Measurements from ENCODE around the gene OGG1. TPM values are rescaled to one million over a fixed set of nuclear protein-coding genes. Genes with fewer than 3 reads are reported as not detected.
A peak's percentile ranks its signal among the peaks of the same experiment; 100 is the strongest.
"Not testable (repeated sequence)": the region's sequence is repeated elsewhere in the genome, so short reads cannot be mapped to it uniquely, and the experiment has no call there.

The OGG1 gene
- total RNA-seq, 3 donors from 2014 or later, result 25.2 to 30.5 (median 28.8) TPM

GRCh38 chr3:9765865-9766264, 16.1 kb downstream of the OGG1 start:
- H3K36me3 Mint-ChIP-seq (ENCODE audit: insufficient read depth), result no peaks in the 10 kb centered on the region
- no peaks in the 10 kb centered on the region for H3K27me3 Mint-ChIP-seq (ENCODE audit: low read depth)
- no peak for ATAC-seq
- H3K4me1 Mint-ChIP-seq (ENCODE audit: low read depth), result peaks cover 19% of the 10 kb centered on the region
- no peak for DNase-seq
- no peaks in the 10 kb centered on the region for H3K9me3 Mint-ChIP-seq
- H3K4me3 Mint-ChIP-seq, result no peak overlapping the region

- no peak overlapping the region for H3K4me3 Mint-ChIP-seq
Measured at GRCh38 chr3:9767418-9767817, 17.7 kb downstream of the OGG1 start.

DNA sequence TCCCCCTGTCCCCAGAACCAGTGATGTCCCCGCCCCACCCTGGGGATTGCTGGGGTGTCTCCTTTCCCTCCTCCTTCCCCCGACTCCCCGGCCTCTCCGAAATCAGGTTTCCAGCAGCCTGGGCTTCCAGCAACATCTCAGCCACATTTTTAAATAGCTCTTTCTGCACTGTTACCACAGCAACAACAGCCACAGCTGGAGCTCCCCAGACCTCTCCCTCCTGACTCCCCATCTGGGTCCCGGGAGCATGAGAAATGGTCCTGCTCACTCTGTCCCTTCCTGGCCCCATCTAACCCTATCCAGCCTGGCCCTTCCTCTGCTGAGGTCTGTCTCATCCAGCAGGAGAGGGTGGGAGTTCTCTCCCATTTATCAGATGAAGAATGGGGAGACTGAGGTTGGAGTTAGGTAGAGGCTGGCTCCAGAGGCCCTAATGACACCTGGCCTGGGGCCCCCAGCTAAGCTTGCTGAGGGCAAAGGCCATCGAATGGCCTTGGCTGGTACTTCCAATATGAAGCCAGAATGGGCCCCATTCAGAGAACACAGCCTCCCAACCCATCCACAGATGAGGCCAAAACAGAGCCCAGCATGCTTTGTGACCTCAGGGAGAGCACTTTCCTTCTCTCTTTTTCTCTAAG, 18.5 kb downstream of the OGG1 start:
- Mint-ChIP-seq H3K9me3 (no peaks in the 10 kb centered on the region), H3K4me3 (no peak overlapping the region)
- no peak for ATAC-seq

More at GRCh38 chr3:9767418-9767817, 17.7 kb downstream of the OGG1 start:
- DNase-seq (no peak), ATAC-seq (no peak)
- Mint-ChIP-seq H3K4me1 (ENCODE audit: low read depth) (peaks cover 19% of the 10 kb centered on the region), H3K9me3 (no peaks in the 10 kb centered on the region), H3K36me3 (ENCODE audit: insufficient read depth) (no peaks in the 10 kb centered on the region), H3K27me3 (ENCODE audit: low read depth) (no peaks in the 10 kb centered on the region)

DNA sequence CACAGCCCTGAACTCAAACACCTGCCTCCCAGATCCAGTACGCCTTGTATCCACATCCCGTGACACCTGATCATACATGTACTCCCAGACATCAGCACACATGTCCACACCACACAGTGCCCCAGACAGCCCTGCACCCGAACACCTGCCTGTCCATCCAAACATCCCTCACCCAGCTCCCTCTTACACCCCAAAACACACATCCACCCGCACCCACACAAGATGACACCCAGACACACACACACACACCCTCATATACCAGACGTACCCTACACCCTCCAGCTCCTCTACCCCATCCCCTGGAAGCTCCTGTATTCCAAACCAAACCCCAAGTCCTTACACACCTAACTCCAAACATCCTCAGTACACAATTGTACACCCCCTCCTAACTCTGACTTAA, 19.3 kb downstream of the OGG1 start:
- Mint-ChIP-seq H3K4me3 (peak overlapping the region; percentile 75), H3K36me3 (ENCODE audit: insufficient read depth) (no peaks in the 10 kb centered on the region)
- no peak for ATAC-seq

More for the DNA sequence above, 18.5 kb downstream of the OGG1 start:
- H3K4me1 Mint-ChIP-seq (ENCODE audit: low read depth), result peaks cover 19% of the 10 kb centered on the region
- no peaks in the 10 kb centered on the region for H3K36me3 Mint-ChIP-seq (ENCODE audit: insufficient read depth)
- no peak for DNase-seq
- H3K27me3 Mint-ChIP-seq (ENCODE audit: low read depth), result no peaks in the 10 kb centered on the region

GRCh38 chr3:9769426-9770275, 19.9 kb downstream of the OGG1 start, which contains the start of gene CAMK1:
CAMK1 (minus strand) TSS chr3:9769947; CDS start chr3:9767749, 2,198 bp downstream.
- no peaks in the 10 kb centered on the region for H3K9me3 Mint-ChIP-seq
- H3K4me3 Mint-ChIP-seq, result peak within 1 kb of the TSS; percentile 75
- H3K27me3 Mint-ChIP-seq (ENCODE audit: low read depth), result no peaks in the 10 kb centered on the region
- peaks cover 19% of the 10 kb centered on the region for H3K4me1 Mint-ChIP-seq (ENCODE audit: low read depth)
- ATAC-seq, result peak; percentile 98 to 99
- DNase-seq, result peak; percentile 54
- no peaks in the 10 kb centered on the region for H3K36me3 Mint-ChIP-seq (ENCODE audit: insufficient read depth)

More for the DNA sequence above, 19.3 kb downstream of the OGG1 start:
- H3K27me3 Mint-ChIP-seq (ENCODE audit: low read depth), result no peaks in the 10 kb centered on the region
- no peak for DNase-seq
- H3K4me1 Mint-ChIP-seq (ENCODE audit: low read depth), result peaks cover 19% of the 10 kb centered on the region
- no peaks in the 10 kb centered on the region for H3K9me3 Mint-ChIP-seq

GRCh38 chr3:9770276-9770812, 20.6 kb downstream of the OGG1 start:
- no peak for ATAC-seq
- DNase-seq, result no peak
- Mint-ChIP-seq H3K4me1 (ENCODE audit: low read depth) (peaks cover 19% of the 10 kb centered on the region), H3K4me3 (peak overlapping the region; percentile 71), H3K27me3 (ENCODE audit: low read depth) (no peaks in the 10 kb centered on the region), H3K36me3 (ENCODE audit: insufficient read depth) (no peaks in the 10 kb centered on the region), H3K9me3 (no peaks in the 10 kb centered on the region)

- H3K9me3 Mint-ChIP-seq; H3K27me3 Mint-ChIP-seq (ENCODE audit: low read depth); DNase-seq; ATAC-seq; H3K36me3 Mint-ChIP-seq (ENCODE audit: insufficient read depth): not testable (repeated sequence)
- peak overlapping the region; percentile 61 for H3K4me3 Mint-ChIP-seq
- H3K4me1 Mint-ChIP-seq (ENCODE audit: low read depth), result peaks cover 21% of the 10 kb centered on the region
Measured at GRCh38 chr3:9771007-9771406, 21.3 kb downstream of the OGG1 start.

- no peak for ATAC-seq
- H3K27me3 Mint-ChIP-seq (ENCODE audit: low read depth), result no peaks in the 10 kb centered on the region
- peaks cover 55% of the 10 kb centered on the region for H3K4me1 Mint-ChIP-seq (ENCODE audit: low read depth)
- peak overlapping the region; percentile 62 for H3K4me3 Mint-ChIP-seq
- no peak for DNase-seq
- no peaks in the 10 kb centered on the region for H3K9me3 Mint-ChIP-seq
- peaks cover 5% of the 10 kb centered on the region for H3K36me3 Mint-ChIP-seq (ENCODE audit: insufficient read depth)
Measured at GRCh38 chr3:9776896-9777693, 27.3 kb downstream of the OGG1 start.

- no peaks in the 10 kb centered on the region for H3K27me3 Mint-ChIP-seq (ENCODE audit: low read depth)
- peaks cover 59% of the 10 kb centered on the region for H3K4me1 Mint-ChIP-seq (ENCODE audit: low read depth)
- no peaks in the 10 kb centered on the region for H3K9me3 Mint-ChIP-seq
- H3K4me3 Mint-ChIP-seq, result peak overlapping the region; percentile 62
- H3K36me3 Mint-ChIP-seq (ENCODE audit: insufficient read depth), result peaks cover 8% of the 10 kb centered on the region
- ATAC-seq (peak; percentile 41 to 45), DNase-seq (no peak)
Measured at GRCh38 chr3:9777694-9778021, 27.9 kb downstream of the OGG1 start.

DNA sequence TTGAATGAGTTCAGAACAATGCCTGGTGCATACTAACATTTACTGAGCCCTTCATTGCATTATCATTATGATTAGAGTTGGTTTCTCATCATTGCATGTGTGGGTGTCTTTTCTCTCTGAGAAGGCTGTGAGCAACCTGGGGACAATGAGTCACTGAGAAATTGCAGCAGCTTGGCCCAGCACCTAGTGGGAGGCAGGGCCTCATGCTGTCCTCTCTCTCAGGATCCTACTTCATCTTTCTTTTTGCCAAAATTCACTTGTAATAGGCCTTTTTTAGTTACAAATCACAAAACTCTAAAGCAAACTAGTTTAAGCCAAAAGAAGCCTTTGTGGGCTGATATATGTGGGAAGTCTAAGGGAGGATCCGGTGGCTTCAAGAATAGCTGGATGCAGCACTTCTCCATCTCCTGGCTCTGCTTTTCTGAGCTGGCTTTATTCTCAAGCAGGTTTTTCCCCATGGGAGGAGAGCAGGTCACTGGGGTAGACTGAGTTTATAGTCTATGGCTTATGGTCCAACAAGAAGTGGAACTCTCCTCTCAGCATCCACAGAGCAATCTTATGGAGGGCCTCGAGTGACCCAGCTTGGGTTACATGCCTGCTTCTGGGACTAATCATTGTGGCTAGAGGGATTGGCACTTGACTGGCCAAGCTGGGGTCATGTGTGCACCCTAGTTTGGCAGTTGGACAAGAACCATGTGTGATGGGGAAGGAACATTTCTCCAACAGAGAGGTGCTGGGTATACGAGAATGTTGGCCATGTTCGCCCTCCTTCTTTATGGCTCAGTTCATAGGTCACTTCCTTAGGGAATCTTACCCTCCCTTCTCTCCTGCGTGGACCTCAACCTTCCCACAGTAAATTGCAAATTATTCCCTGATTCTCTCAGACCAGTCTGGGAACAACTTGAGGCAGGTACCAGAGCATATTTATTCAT, 28.7 kb downstream of the OGG1 start:
- H3K9me3 Mint-ChIP-seq, result no peaks in the 10 kb centered on the region
- DNase-seq, result peak; percentile 38
- peak; percentile 90 to 94 for ATAC-seq
- H3K36me3 Mint-ChIP-seq (ENCODE audit: insufficient read depth), result peaks cover 12% of the 10 kb centered on the region
- peaks cover 61% of the 10 kb centered on the region for H3K4me1 Mint-ChIP-seq (ENCODE audit: low read depth)
- H3K4me3 Mint-ChIP-seq, result peak overlapping the region; percentile 46
- no peaks in the 10 kb centered on the region for H3K27me3 Mint-ChIP-seq (ENCODE audit: low read depth)

- H3K36me3 Mint-ChIP-seq (ENCODE audit: insufficient read depth), result peaks cover 15% of the 10 kb centered on the region
- H3K9me3 Mint-ChIP-seq, result no peaks in the 10 kb centered on the region
- no peak for ATAC-seq
- H3K4me1 Mint-ChIP-seq (ENCODE audit: low read depth), result peaks cover 61% of the 10 kb centered on the region
- DNase-seq, result no peak
- peak overlapping the region; percentile 46 for H3K4me3 Mint-ChIP-seq
- H3K27me3 Mint-ChIP-seq (ENCODE audit: low read depth), result no peaks in the 10 kb centered on the region
Measured at GRCh38 chr3:9779075-9779593, 29.4 kb downstream of the OGG1 start.

DNA sequence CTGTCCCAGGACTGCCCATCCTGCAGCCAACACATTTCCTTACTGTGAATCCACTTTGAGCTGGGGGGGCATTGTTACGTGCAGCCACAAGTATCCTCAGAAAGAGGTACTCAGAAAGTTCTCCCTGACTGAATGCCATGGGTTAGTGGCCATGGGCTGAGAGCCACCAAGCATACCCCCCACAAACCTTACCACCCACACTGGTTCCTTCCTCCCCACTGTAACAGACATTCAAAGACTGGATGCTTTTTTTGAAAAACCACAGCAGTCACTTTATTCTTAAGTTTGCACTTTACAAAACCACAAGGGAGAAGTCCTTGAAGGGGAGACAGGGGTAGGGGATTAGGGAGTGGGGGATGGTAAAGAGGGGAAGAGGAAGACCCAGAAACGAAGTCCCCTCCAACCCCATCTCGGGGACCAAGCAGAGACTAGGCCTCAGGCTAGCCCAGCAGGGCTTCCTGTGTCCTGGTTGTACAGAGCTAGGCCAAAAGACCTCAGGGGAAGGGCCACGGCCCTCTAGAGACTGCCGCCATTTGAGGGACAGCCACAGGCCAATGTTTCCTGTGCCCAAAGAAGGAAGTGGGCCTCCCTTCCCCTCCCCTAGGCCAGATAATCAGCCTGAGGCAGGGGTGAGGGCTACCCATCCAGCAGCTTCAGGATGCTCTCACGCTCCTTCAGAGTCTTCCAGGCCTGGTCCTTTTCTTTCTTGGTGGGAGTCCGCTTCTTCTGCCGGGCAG, 30.1 kb downstream of the OGG1 start:
- Mint-ChIP-seq H3K27me3 (ENCODE audit: low read depth) (no peaks in the 10 kb centered on the region), H3K4me3 (peak overlapping the region; percentile 40), H3K36me3 (ENCODE audit: insufficient read depth) (peaks cover 16% of the 10 kb centered on the region), H3K9me3 (no peaks in the 10 kb centered on the region), H3K4me1 (ENCODE audit: low read depth) (peaks cover 61% of the 10 kb centered on the region)
- DNase-seq (no peak), ATAC-seq (peak; percentile 22 to 37)

GRCh38 chr3:9780458-9780812, 30.7 kb downstream of the OGG1 start:
- DNase-seq (no peak), ATAC-seq (no peak)
- Mint-ChIP-seq H3K9me3 (no peaks in the 10 kb centered on the region), H3K4me1 (ENCODE audit: low read depth) (peaks cover 61% of the 10 kb centered on the region), H3K4me3 (peak overlapping the region; percentile 40), H3K36me3 (ENCODE audit: insufficient read depth) (peaks cover 17% of the 10 kb centered on the region), H3K27me3 (ENCODE audit: low read depth) (no peaks in the 10 kb centered on the region)

Measured in activated T-cell treated with anti-CD3 and anti-CD28 coated beads, Interleukin-2, amount 50 U/mL, for 4 hours (primary cell).